Keratinocyte (primary cell): ENCODE measurements around the gene TRIM66. TPM values are rescaled to one million over a fixed set of nuclear protein-coding genes. Genes with fewer than 3 reads are reported as not detected.

ENCODE experiments used
- DNase-seq: peaks from one replicate; pipeline ENCODE4 v3.0.0-alpha.2; 2011; ENCODE audit warnings: low read depth, missing footprints, low spot score
- FAIRE-seq: peaks from 2 replicates; lab custom pipeline; 2011; peaks lifted over from hg19 to GRCh38; lab: Jason Lieb, UNC
- H2AFZ ChIP-seq: 2 replicates; pipeline ENCODE4 v1.6.0; 2012; ENCODE audit warnings: low read length, control low read depth, inconsistent platforms; ENCODE audit not compliant: control insufficient read depth
- H3K27ac ChIP-seq: 2 replicates; pipeline ENCODE4 v1.5.1; 2011; ENCODE audit warnings: low read length; ENCODE audit not compliant: control insufficient read depth, insufficient read depth
- H3K27me3 ChIP-seq: 3 replicates; pipeline ENCODE4 v1.6.0; 2011; ENCODE audit warnings: low read length; ENCODE audit not compliant: control insufficient read depth, insufficient read depth; ENCODE audit errors: extremely low read depth
- H3K36me3 ChIP-seq, 2 experiments: 2 replicates in 1 of 2; 3 replicates in 1 of 2; pipeline ENCODE4 v1.5.1; 2011; ENCODE audit warnings: low read length in 2 of 2, mild to moderate bottlenecking in 1 of 2; ENCODE audit not compliant: control insufficient read depth in 2 of 2, insufficient read depth in 2 of 2; ENCODE audit errors: extremely low read depth in 1 of 2
- H3K4me1 ChIP-seq: 3 replicates; pipeline ENCODE4 v1.5.1; 2011; ENCODE audit warnings: low read length; ENCODE audit not compliant: control insufficient read depth, insufficient read depth; ENCODE audit errors: extremely low read depth
- H3K4me2 ChIP-seq: 3 replicates; pipeline ENCODE4 v1.6.0; 2011; ENCODE audit warnings: low read depth, low read length; ENCODE audit not compliant: control insufficient read depth, insufficient read depth; ENCODE audit errors: extremely low read depth
- H3K4me3 ChIP-seq, 3 experiments: fragments of 200-600 bp in 1 of 3; sonication (generic) in 1 of 3; 2 replicates in 2 of 3; 3 replicates in 1 of 3; pipeline ENCODE4 v1.5.1; 2011 to 2016; ENCODE audit warnings: low read length in 3 of 3, mild to moderate bottlenecking in 3 of 3, control low read depth in 2 of 3, inconsistent platforms in 1 of 3, low read depth in 1 of 3, mixed read lengths in 1 of 3, mixed run types in 1 of 3, moderate library complexity in 1 of 3; ENCODE audit not compliant: control insufficient read depth in 2 of 3, insufficient read depth in 2 of 3; ENCODE audit errors: extremely low read depth in 1 of 3
- H3K79me2 ChIP-seq: 2 replicates; pipeline ENCODE4 v1.6.0; 2012; ENCODE audit warnings: low read length; ENCODE audit not compliant: control insufficient read depth, insufficient read depth
- H3K9ac ChIP-seq: 3 replicates; pipeline ENCODE4 v1.6.0; 2011; ENCODE audit warnings: low read length; ENCODE audit not compliant: control insufficient read depth, insufficient read depth; ENCODE audit errors: extremely low read depth
- H3K9me1 ChIP-seq: 3 replicates; pipeline ENCODE4 v1.6.0; 2011; ENCODE audit warnings: low read length; ENCODE audit not compliant: control insufficient read depth, insufficient read depth; ENCODE audit errors: extremely low read depth
- H3K9me3 ChIP-seq: 2 replicates; pipeline ENCODE4 v1.5.1; 2012; ENCODE audit warnings: low read depth, low read length; ENCODE audit not compliant: control insufficient read depth
- H4K20me1 ChIP-seq: 3 replicates; pipeline ENCODE4 v1.6.0; 2011; ENCODE audit warnings: low read length; ENCODE audit not compliant: control insufficient read depth, insufficient read depth; ENCODE audit errors: extremely low read depth
- CTCF ChIP-seq, 3 experiments: IDR thresholded peaks in 1 of 3; conservative IDR thresholded peaks in 1 of 3; optimal IDR thresholded peaks in 1 of 3; 2 replicates in 2 of 3; 3 replicates in 1 of 3; pipeline versions ENCODE3 to v1.5.1; 2011; ENCODE audit warnings: low read length in 3 of 3, mild to moderate bottlenecking in 3 of 3, moderate library complexity in 2 of 3, control low read depth in 1 of 3, inconsistent platforms in 1 of 3; ENCODE audit not compliant: insufficient read depth in 2 of 3; ENCODE audit errors: extremely low read depth in 1 of 3
- EZH2 ChIP-seq: IDR thresholded peaks from one replicate; pipeline ENCODE4 v1.6.1; 2012; ENCODE audit warnings: inconsistent platforms, mild to moderate bottlenecking, low read length, moderate library complexity
- dilution Hi-C: fragments of 300-500 bp; cut with MboI; formaldehyde crosslinking; loops from one replicate; pipeline ENCODE4 v1.7.0; 2020; ENCODE audit warnings: low sequenced_read_pairs; ENCODE audit not compliant: extremely low pct_ligation_motif_present
- polyA plus RNA-seq, 5 experiments: library from polyadenylated mRNA; depleted of rRNA in 3 of 5; stranded (reverse) in 3 of 5; stranded (forward) in 1 of 5; unstranded in 1 of 5; fragments of >200 nt; gene quantifications; 1 replicate in 1 of 5; 2 replicates in 3 of 5; 3 replicates in 1 of 5; pipeline versions ENCODE4 v1.2.1 to v1.2.3, GENCODE V29; 2011 to 2012; ENCODE audit warnings: missing spikeins in 2 of 5, low read depth in 1 of 5, low replicate concordance in 1 of 5

TRIM66 gene
- polyA plus RNA-seq, 1 donor (not counting 4 experiments of a cell fraction or from before 2014, with no cell fraction given) = 5.1 TPM

- no peak overlapping the region for H3K9ac ChIP-seq
- H3K4me3 ChIP-seq = no peak overlapping the region
- DNase-seq (no peak), FAIRE-seq (no peak)
- no peaks in the 10 kb centered on the region for H3K9me1 ChIP-seq
- no peaks in the 10 kb centered on the region for H4K20me1 ChIP-seq
- H3K27me3 ChIP-seq = no peaks in the 10 kb centered on the region
- no peak overlapping the region for H2AFZ ChIP-seq
- H3K27ac ChIP-seq = no peak overlapping the region
- H3K4me1 ChIP-seq = no peaks in the 10 kb centered on the region
- dilution Hi-C loops = no loop called here
- no peaks in the 10 kb centered on the region for H3K79me2 ChIP-seq
- H3K36me3 ChIP-seq = peaks cover 19 to 31% of the 10 kb centered on the region in 2 experiments
- H3K9me3 ChIP-seq = no peaks in the 10 kb centered on the region
- no peak for TF ChIP-seq EZH2
- no peak for TF ChIP-seq CTCF (optimal IDR thresholded peaks at IDR 0.05 in 1 of 3, IDR thresholded peaks at IDR 0.05 in 1 of 3, conservative IDR thresholded peaks at IDR 0.05 in 1 of 3; ENCODE audit: extremely low read depth in 1 of 3, insufficient read depth in 2 of 3, low read length in 3 of 3)
- H3K4me2 ChIP-seq = no peak overlapping the region
Measured at GRCh38 chr11:8641332-8641731, 41.1 kb downstream of the TRIM66 start.

- Histone ChIP-seq H4K20me1 (no peaks in the 10 kb centered on the region), H3K36me3 (peaks cover 14 to 30% of the 10 kb centered on the region in 2 experiments), H3K27ac (no peak overlapping the region), H3K9me1 (no peaks in the 10 kb centered on the region), H3K4me2 (no peak overlapping the region), H3K4me1 (no peaks in the 10 kb centered on the region), H3K79me2 (no peaks in the 10 kb centered on the region), H3K27me3 (no peaks in the 10 kb centered on the region), H3K9ac (no peak overlapping the region), H3K4me3 (no peak overlapping the region), H3K9me3 (no peaks in the 10 kb centered on the region), H2AFZ (no peak overlapping the region)
- dilution Hi-C loops = no loop called here
- TF ChIP-seq EZH2 = no peak
- no peak for TF ChIP-seq CTCF (optimal IDR thresholded peaks at IDR 0.05 in 1 of 3, IDR thresholded peaks at IDR 0.05 in 1 of 3, conservative IDR thresholded peaks at IDR 0.05 in 1 of 3; ENCODE audit: extremely low read depth in 1 of 3, insufficient read depth in 2 of 3, low read length in 3 of 3)
- no peak for DNase-seq
- FAIRE-seq = no peak
Measured at GRCh38 chr11:8640267-8640906, 42.1 kb downstream of the TRIM66 start.
